OCI-LY3 (cell line): Measurements from ENCODE around the gene EPN2.

Experiments
- H2AFZ ChIP-seq: fragments of 200-600, 300-600 bp; shearing (Covaris generic); 2 replicates; pipeline ENCODE4 v1.6.0; 2014; ENCODE audit warnings: antibody characterized with exemption, low read depth, low read length
- H3K27ac ChIP-seq: fragments of 200-600, 300-600 bp; sonication (generic); 2 replicates; pipeline ENCODE4 v1.5.1; 2014; ENCODE audit warnings: mild to moderate bottlenecking, low read length, moderate library complexity, mixed read lengths
- H3K27me3 ChIP-seq: fragments of 200-600, 300-600 bp; sonication (generic); 2 replicates; pipeline ENCODE4 v1.6.1; 2014; ENCODE audit warnings: low read depth, low read length, mixed read lengths
- H3K36me3 ChIP-seq: fragments of 200-600, 300-600 bp; sonication (generic); replicated peaks from 2 replicates; pipeline ENCODE3; 2014; ENCODE audit warnings: low read depth, low read length, mixed read lengths
- H3K4me1 ChIP-seq: fragments of 300-600, 200-600 bp; sonication (generic); 2 replicates; pipeline ENCODE4 v1.6.1; 2014; ENCODE audit warnings: low read length, mixed read lengths
- H3K4me2 ChIP-seq: fragments of 200-600, 300-600 bp; sonication (generic); 2 replicates; pipeline ENCODE4 v1.6.1; 2014; ENCODE audit warnings: low read length, mixed read lengths
- H3K4me3 ChIP-seq: fragments of 300-600, 200-600 bp; sonication (generic); 2 replicates; pipeline ENCODE4 v1.5.1; 2014; ENCODE audit warnings: antibody characterized with exemption, mild to moderate bottlenecking, low read length, moderate library complexity
- H3K79me2 ChIP-seq: fragments of 300-600, 200-600 bp; shearing (Covaris generic); 2 replicates; pipeline ENCODE4 v1.6.1; 2014; ENCODE audit warnings: mild to moderate bottlenecking, low read length, mixed read lengths
- H3K9ac ChIP-seq: fragments of 300-600, 200-600 bp; shearing (Covaris generic); 2 replicates; pipeline ENCODE4 v1.6.0; 2014; ENCODE audit warnings: mild to moderate bottlenecking, low read length, moderate library complexity
- H3K9me3 ChIP-seq: fragments of 200-600, 300-600 bp; shearing (Covaris generic); 2 replicates; pipeline ENCODE4 v1.6.1; 2014; ENCODE audit warnings: low read length, mixed read lengths; ENCODE audit not compliant: insufficient read depth
- H4K20me1 ChIP-seq: fragments of 200-600, 300-600 bp; sonication (generic); 2 replicates; pipeline ENCODE4 v1.6.1; 2016; ENCODE audit warnings: low read length, mixed read lengths; ENCODE audit not compliant: insufficient read depth
- CTCF ChIP-seq: fragments of 200-600, 300-600 bp; sonication (generic); IDR thresholded peaks from 2 replicates; pipeline ENCODE4 v1.5.1; 2014; ENCODE audit warnings: antibody characterized with exemption, low read length, low read depth
- EZH2phosphoT487 ChIP-seq: fragments of 200-600 bp; shearing (Covaris generic); IDR thresholded peaks from 2 replicates; pipeline ENCODE4 v1.6.1; 2018; ENCODE audit warnings: antibody characterized with exemption, mixed run types, low read depth

The EPN2 gene

GRCh38 chr17:19331134-19331533 is 94.0 kb downstream of the EPN2 start:
- Histone ChIP-seq H3K27ac (no peak overlapping the region), H3K27me3 (no peaks in the 10 kb centered on the region), H2AFZ (no peak overlapping the region), H3K79me2 (no peaks in the 10 kb centered on the region), H3K4me2 (no peak overlapping the region), H3K4me1 (peaks cover 6% of the 10 kb centered on the region), H3K9ac (no peak overlapping the region), H3K4me3 (no peak overlapping the region), H3K9me3 (no peaks in the 10 kb centered on the region), H4K20me1 (no peaks in the 10 kb centered on the region), H3K36me3 (no peaks in the 10 kb centered on the region)
- TF ChIP-seq CTCF: no peak

- Histone ChIP-seq H3K79me2 (no peaks in the 10 kb centered on the region), H3K36me3 (no peaks in the 10 kb centered on the region), H3K9me3 (no peaks in the 10 kb centered on the region), H3K4me1 (peaks cover 6% of the 10 kb centered on the region), H3K9ac (no peak overlapping the region), H3K27ac (no peak overlapping the region), H2AFZ (no peak overlapping the region), H3K4me2 (no peak overlapping the region), H3K27me3 (no peaks in the 10 kb centered on the region), H3K4me3 (no peak overlapping the region), H4K20me1 (no peaks in the 10 kb centered on the region)
- no peak for TF ChIP-seq EZH2phosphoT487
- no peak for TF ChIP-seq CTCF
These were observed 94.5 kb downstream of the EPN2 start for GRCh38 chr17:19331543-19332245.

- H3K27ac ChIP-seq: no peak overlapping the region
- TF ChIP-seq CTCF (no peak), EZH2phosphoT487 (no peak)
- H4K20me1 ChIP-seq: no peaks in the 10 kb centered on the region
- peaks cover 6% of the 10 kb centered on the region for H3K4me1 ChIP-seq
- no peaks in the 10 kb centered on the region for H3K27me3 ChIP-seq
- H3K36me3 ChIP-seq: no peaks in the 10 kb centered on the region
- H3K9me3 ChIP-seq: no peaks in the 10 kb centered on the region
- no peak overlapping the region for H3K4me3 ChIP-seq
- no peak overlapping the region for H3K9ac ChIP-seq
- no peak overlapping the region for H3K4me2 ChIP-seq
- H3K79me2 ChIP-seq: no peaks in the 10 kb centered on the region
- no peak overlapping the region for H2AFZ ChIP-seq
These were observed 95.4 kb downstream of the EPN2 start for GRCh38 chr17:19332371-19333131.

GRCh38 chr17:19333132-19333440 is 95.9 kb downstream of the EPN2 start:
- TF ChIP-seq EZH2phosphoT487: no peak
- H3K79me2 ChIP-seq: no peaks in the 10 kb centered on the region
- H3K9ac ChIP-seq: no peak overlapping the region
- H3K27me3 ChIP-seq: no peaks in the 10 kb centered on the region
- H4K20me1 ChIP-seq: no peaks in the 10 kb centered on the region
- no peak overlapping the region for H3K4me2 ChIP-seq
- peaks cover 6% of the 10 kb centered on the region for H3K4me1 ChIP-seq
- no peak overlapping the region for H3K4me3 ChIP-seq
- no peaks in the 10 kb centered on the region for H3K36me3 ChIP-seq
- H3K27ac ChIP-seq: no peak overlapping the region
- no peaks in the 10 kb centered on the region for H3K9me3 ChIP-seq
- H2AFZ ChIP-seq: no peak overlapping the region
